HCT116 (cell line): Measurements from ENCODE around the gene AHNAK. TPM values are rescaled to one million over a fixed set of nuclear protein-coding genes. Genes with fewer than 3 reads are reported as not detected.

Source experiments
- ATAC-seq: fragments of 200-7000 bp; cut with Tn5 transposase; 2 replicates; pipeline ENCODE4 v1.9.1; 2020; ENCODE audit warnings: mild to moderate bottlenecking, moderate library complexity
- BruUV-seq: library from RNA; stranded (reverse); fragments of 400-500 nt; replicated peaks from 2 replicates; lab custom pipeline; 2021; lab: Mats Ljungman, UMichigan
- CTCF ChIA-PET: fragments of 300-600 bp; sonication (Branson Sonifier 250); formaldehyde crosslinking; loops from one replicate; lab custom pipeline; 2021; ENCODE audit warnings: antibody characterized with exemption; lab: Charles Lee
- POLR2A ChIA-PET: fragments of 300-600, 350-600 bp; sonication (Branson Sonifier 250); formaldehyde crosslinking; loops from one replicate; lab custom pipeline; 2021; ENCODE audit warnings: antibody characterized with exemption; lab: Charles Lee
- RAD21 ChIA-PET, 2 experiments: fragments of 300-600 bp; sonication (Branson Sonifier 250); formaldehyde crosslinking; loops; one replicate each; lab custom pipeline; 2023; ENCODE audit warnings: low total read pairs in 2 of 2; ENCODE audit not compliant: uncharacterized antibody in 2 of 2, unreplicated experiment in 2 of 2, low non-redundant PET in 1 of 2; lab: Charles Lee
- DNase-seq: peaks from one replicate; pipeline ENCODE4 v3.0.0-alpha.2; 2010; ENCODE audit warnings: low read depth, low spot score
- H2AFZ ChIP-seq: fragments of 200-600 bp; shearing (Covaris generic), sonication (generic); 2 replicates; pipeline ENCODE4 v1.6.1; 2017; ENCODE audit warnings: low read depth, mixed run types, mixed read lengths, antibody characterized with exemption, low read length; ENCODE audit not compliant: poor library complexity, severe bottlenecking
- H3K27ac ChIP-seq: 2 replicates; pipeline ENCODE4 v1.5.1; 2012; ENCODE audit warnings: low read depth, low read length
- H3K27me3 ChIP-seq: fragments of 200-600 bp; sonication (generic); 2 replicates; pipeline ENCODE4 v1.6.1; 2016; ENCODE audit warnings: mixed run types, low read length, mixed read lengths; ENCODE audit not compliant: insufficient read depth
- H3K36me3 ChIP-seq, 2 experiments: fragments of 200-500 bp in 1 of 2; fragments of 200-600 bp in 1 of 2; sonication (Bioruptor generic) in 1 of 2; sonication (generic) in 1 of 2; 2 replicates each; pipeline versions ENCODE4 v1.5.1 to v1.6.1; 2014 to 2016; ENCODE audit warnings: low read length in 2 of 2, inconsistent platforms in 1 of 2, mixed read lengths in 1 of 2, mixed run types in 1 of 2; ENCODE audit not compliant: insufficient read depth in 2 of 2, control insufficient read depth in 1 of 2
- H3K4me1 ChIP-seq, 2 experiments: fragments of 200-600 bp in 1 of 2; sonication (generic) in 1 of 2; 2 replicates each; pipeline versions ENCODE4 v1.5.1 to v1.6.1; 2012 to 2017; ENCODE audit warnings: low read length in 2 of 2, inconsistent platforms in 1 of 2, mild to moderate bottlenecking in 1 of 2, mixed read lengths in 1 of 2, mixed run types in 1 of 2, moderate library complexity in 1 of 2; ENCODE audit not compliant: insufficient read depth in 2 of 2, control insufficient read depth in 1 of 2
- H3K4me2 ChIP-seq: fragments of 200-600 bp; sonication (generic); 2 replicates; pipeline ENCODE4 v1.6.1; 2017; ENCODE audit warnings: mixed run types, low read length, mixed read lengths
- H3K4me3 ChIP-seq, 2 experiments: fragments of 200-600 bp in 1 of 2; sonication (generic) in 1 of 2; replicated peaks in 1 of 2; 2 replicates each; pipeline ENCODE4 v1.5.1; 2011 to 2016; ENCODE audit warnings: low read length in 2 of 2, control low read depth in 1 of 2, low read depth in 1 of 2, mild to moderate bottlenecking in 1 of 2, mixed read lengths in 1 of 2, mixed run types in 1 of 2
- H3K79me2 ChIP-seq: fragments of 200-600 bp; sonication (generic); 2 replicates; pipeline ENCODE4 v1.6.1; 2017; ENCODE audit warnings: mild to moderate bottlenecking, mixed run types, low read length, moderate library complexity, mixed read lengths; ENCODE audit not compliant: insufficient read depth
- H3K9ac ChIP-seq: fragments of 200-600 bp; sonication (generic); 2 replicates; pipeline ENCODE4 v1.6.1; 2016; ENCODE audit warnings: low read length, mixed read lengths
- H3K9me2 ChIP-seq: fragments of 200-600 bp; sonication (generic), shearing (Covaris generic); 2 replicates; pipeline ENCODE4 v1.6.1; 2017; ENCODE audit warnings: mixed run types, mild to moderate bottlenecking, moderate library complexity; ENCODE audit not compliant: insufficient read depth
- H3K9me3 ChIP-seq, 2 experiments: fragments of 200-500 bp in 1 of 2; fragments of 200-600 bp in 1 of 2; sonication (Bioruptor generic) in 1 of 2; sonication (generic) in 1 of 2; 2 replicates each; pipeline ENCODE4 v1.6.1; 2014 to 2017; ENCODE audit warnings: low read length in 2 of 2, mixed read lengths in 2 of 2, inconsistent platforms in 1 of 2, low read depth in 1 of 2, mild to moderate bottlenecking in 1 of 2, mixed run types in 1 of 2, moderate library complexity in 1 of 2; ENCODE audit not compliant: control insufficient read depth in 1 of 2, insufficient read depth in 1 of 2
- H4K20me1 ChIP-seq: fragments of 200-600 bp; sonication (generic), shearing (Covaris generic); 2 replicates; pipeline ENCODE4 v1.6.1; 2017; ENCODE audit warnings: mixed run types, mild to moderate bottlenecking, moderate library complexity; ENCODE audit not compliant: insufficient read depth
- CBX3 ChIP-seq: IDR thresholded peaks from 2 replicates; pipeline ENCODE4 v1.6.1; 2012; ENCODE audit warnings: low read depth
- EGR1 ChIP-seq: IDR thresholded peaks from 2 replicates; pipeline ENCODE4 v1.6.1; 2012; ENCODE audit warnings: low read depth
- ELF1 ChIP-seq: IDR thresholded peaks from 2 replicates; pipeline ENCODE4 v1.6.1; 2012; ENCODE audit warnings: low read depth, borderline replicate concordance
- EZH2 ChIP-seq: fragments of 200-600 bp; sonication (generic); IDR thresholded peaks from 2 replicates; pipeline ENCODE4 v1.6.1; 2017; ENCODE audit warnings: antibody characterized with exemption, mixed run types
- FOSL1 ChIP-seq: IDR thresholded peaks from 2 replicates; pipeline ENCODE4 v1.6.1; 2012; ENCODE audit warnings: low read depth
- POLR2A ChIP-seq: IDR thresholded peaks from 2 replicates; pipeline ENCODE4 v1.7.0; 2011; ENCODE audit warnings: borderline replicate concordance; ENCODE audit not compliant: insufficient read depth, insufficient read length; ENCODE audit errors: extremely low read depth
- RAD21 ChIP-seq: IDR thresholded peaks from 2 replicates; pipeline ENCODE4 v1.6.1; 2012; ENCODE audit warnings: low read depth, mild to moderate bottlenecking
- YY1 ChIP-seq: IDR thresholded peaks from 2 replicates; pipeline ENCODE4 v1.6.1; 2011; ENCODE audit warnings: low read length, low read depth, moderate library complexity, mild to moderate bottlenecking; ENCODE audit not compliant: insufficient replicate concordance; ENCODE audit errors: extremely low read depth
- intact Hi-C: fragments of 100-400 bp; cut with micrococcal nuclease; formaldehyde crosslinking; loops from 2 replicates; pipeline ENCODE4 v1.10.0; 2022
- total RNA-seq: library from RNA; stranded (reverse); gene quantifications from one replicate; pipeline ENCODE4 v1.2.1, GENCODE V29; 2021; ENCODE audit not compliant: unreplicated experiment
- TF ChIP-seq, protein P1 (sequence below): IDR thresholded peaks from 2 replicates; pipeline ENCODE4 v1.6.1; 2011; ENCODE audit warnings: mild to moderate bottlenecking, low read length, moderate library complexity; ENCODE audit not compliant: insufficient replicate concordance; ENCODE audit errors: extremely low read depth

The AHNAK gene
- total RNA-seq, 1 experiment from 2014 or later: 239 TPM

GRCh38 chr11:62513626-62514025 lies 33.0 kb downstream of the AHNAK start:
- no peak overlapping the region for H3K4me3 ChIP-seq
- no peak overlapping the region for H2AFZ ChIP-seq
- H3K4me2 ChIP-seq: no peak overlapping the region
- H3K79me2 ChIP-seq: no peaks in the 10 kb centered on the region; the same call in 1 of the 2 replicates
- no peaks in the 10 kb centered on the region for H3K9me3 ChIP-seq
- peaks cover 5 to 11% of the 10 kb centered on the region in 2 experiments for H3K4me1 ChIP-seq
- no peak for DNase-seq
- no peak overlapping the region for H3K9ac ChIP-seq
- peaks cover 2 to 27% of the 10 kb centered on the region in 2 experiments; a peak in 2 of 4 replicates for H3K36me3 ChIP-seq
- ChIA-PET CTCF (no interaction called here), RAD21 (no interaction called here)
- intact Hi-C loops: no loop called here
- H4K20me1 ChIP-seq: no peaks in the 10 kb centered on the region
- TF ChIP-seq ELF1 (no peak), FOSL1 (no peak), EZH2 (no peak), YY1 (no peak), RAD21 (no peak)
- TF ChIP-seq, protein P1, sequence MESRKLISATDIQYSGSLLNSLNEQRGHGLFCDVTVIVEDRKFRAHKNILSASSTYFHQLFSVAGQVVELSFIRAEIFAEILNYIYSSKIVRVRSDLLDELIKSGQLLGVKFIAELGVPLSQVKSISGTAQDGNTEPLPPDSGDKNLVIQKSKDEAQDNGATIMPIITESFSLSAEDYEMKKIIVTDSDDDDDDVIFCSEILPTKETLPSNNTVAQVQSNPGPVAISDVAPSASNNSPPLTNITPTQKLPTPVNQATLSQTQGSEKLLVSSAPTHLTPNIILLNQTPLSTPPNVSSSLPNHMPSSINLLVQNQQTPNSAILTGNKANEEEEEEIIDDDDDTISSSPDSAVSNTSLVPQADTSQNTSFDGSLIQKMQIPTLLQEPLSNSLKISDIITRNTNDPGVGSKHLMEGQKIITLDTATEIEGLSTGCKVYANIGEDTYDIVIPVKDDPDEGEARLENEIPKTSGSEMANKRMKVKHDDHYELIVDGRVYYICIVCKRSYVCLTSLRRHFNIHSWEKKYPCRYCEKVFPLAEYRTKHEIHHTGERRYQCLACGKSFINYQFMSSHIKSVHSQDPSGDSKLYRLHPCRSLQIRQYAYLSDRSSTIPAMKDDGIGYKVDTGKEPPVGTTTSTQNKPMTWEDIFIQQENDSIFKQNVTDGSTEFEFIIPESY: no peak
- TF ChIP-seq, all 23 proteins: peak for 0
- Histone ChIP-seq H3K27me3 (no peaks in the 10 kb centered on the region), H3K9me2 (no peaks in the 10 kb centered on the region), H3K27ac (no peak overlapping the region)
- BruUV-seq: no TSS peak
- ATAC-seq: no peak
- POLR2A ChIA-PET: no interaction called here

- TF ChIP-seq ELF1: no peak
- no peak for TF ChIP-seq POLR2A
- TF ChIP-seq EGR1: no peak
- TF ChIP-seq RAD21: no peak
- TF ChIP-seq CBX3: no peak
- TF ChIP-seq EZH2: no peak
- Histone ChIP-seq H3K4me3 (no peak overlapping the region), H4K20me1 (no peaks in the 10 kb centered on the region), H3K79me2 (no peaks in the 10 kb centered on the region), H2AFZ (no peak overlapping the region), H3K9me3 (no peaks in the 10 kb centered on the region), H3K27ac (no peak overlapping the region), H3K27me3 (no peaks in the 10 kb centered on the region), H3K9ac (no peak overlapping the region), H3K9me2 (no peaks in the 10 kb centered on the region), H3K36me3 (peaks cover 0 to 20% of the 10 kb centered on the region in 2 experiments; a peak in 2 of 4 replicates), H3K4me2 (no peak overlapping the region), H3K4me1 (peaks cover 9 to 17% of the 10 kb centered on the region in 2 experiments)
- DNase-seq (no peak), ATAC-seq (no peak)
- intact Hi-C loops: no loop called here
- ChIA-PET RAD21 (no interaction called here), POLR2A (no interaction called here), CTCF (no interaction called here)
- no TSS peak for BruUV-seq
Measured at GRCh38 chr11:62512961-62513360, 33.6 kb downstream of the AHNAK start.
